ENCODE results near the gene BLOC1S2.

DNA sequence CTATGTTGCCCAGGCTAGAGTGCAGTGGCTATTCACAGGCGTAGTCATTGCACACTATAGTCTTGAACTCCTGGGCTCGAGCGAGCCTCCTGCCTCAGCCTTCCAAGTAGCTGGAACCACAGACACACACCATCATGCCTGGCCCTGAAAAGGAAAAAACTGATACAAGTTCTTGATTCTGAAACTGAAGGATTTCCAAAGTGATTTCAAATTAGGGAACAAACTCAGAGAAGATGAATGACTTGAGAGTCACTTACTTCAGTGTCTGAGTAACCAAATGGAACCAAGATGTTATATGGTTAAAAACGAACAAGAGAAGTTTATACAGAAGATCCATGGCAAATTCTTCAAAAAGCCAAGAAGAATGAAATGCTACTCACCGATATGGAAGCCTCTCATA is 33.4 kb downstream of the BLOC1S2 start:
- TF ChIP-seq, protein P1, sequence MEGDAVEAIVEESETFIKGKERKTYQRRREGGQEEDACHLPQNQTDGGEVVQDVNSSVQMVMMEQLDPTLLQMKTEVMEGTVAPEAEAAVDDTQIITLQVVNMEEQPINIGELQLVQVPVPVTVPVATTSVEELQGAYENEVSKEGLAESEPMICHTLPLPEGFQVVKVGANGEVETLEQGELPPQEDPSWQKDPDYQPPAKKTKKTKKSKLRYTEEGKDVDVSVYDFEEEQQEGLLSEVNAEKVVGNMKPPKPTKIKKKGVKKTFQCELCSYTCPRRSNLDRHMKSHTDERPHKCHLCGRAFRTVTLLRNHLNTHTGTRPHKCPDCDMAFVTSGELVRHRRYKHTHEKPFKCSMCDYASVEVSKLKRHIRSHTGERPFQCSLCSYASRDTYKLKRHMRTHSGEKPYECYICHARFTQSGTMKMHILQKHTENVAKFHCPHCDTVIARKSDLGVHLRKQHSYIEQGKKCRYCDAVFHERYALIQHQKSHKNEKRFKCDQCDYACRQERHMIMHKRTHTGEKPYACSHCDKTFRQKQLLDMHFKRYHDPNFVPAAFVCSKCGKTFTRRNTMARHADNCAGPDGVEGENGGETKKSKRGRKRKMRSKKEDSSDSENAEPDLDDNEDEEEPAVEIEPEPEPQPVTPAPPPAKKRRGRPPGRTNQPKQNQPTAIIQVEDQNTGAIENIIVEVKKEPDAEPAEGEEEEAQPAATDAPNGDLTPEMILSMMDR (IDR thresholded peaks at IDR 0.05; ENCODE audit: insufficient read depth, low read depth, low read length): no peak
- no peak for TF ChIP-seq EZH2 (IDR thresholded peaks at IDR 0.05; ENCODE audit: insufficient read depth, low read length)

Measured in astrocyte (in vitro differentiated cells and primary cell).